Measurements from ENCODE around the gene RALGPS1. TPM values are rescaled to one million over a fixed set of nuclear protein-coding genes. Genes with fewer than 3 reads are reported as not detected.

Gene RALGPS1
- total and polyA plus RNA-seq, 8 donors, result 5.8 to 12.7 (median 9.3) TPM

DNA sequence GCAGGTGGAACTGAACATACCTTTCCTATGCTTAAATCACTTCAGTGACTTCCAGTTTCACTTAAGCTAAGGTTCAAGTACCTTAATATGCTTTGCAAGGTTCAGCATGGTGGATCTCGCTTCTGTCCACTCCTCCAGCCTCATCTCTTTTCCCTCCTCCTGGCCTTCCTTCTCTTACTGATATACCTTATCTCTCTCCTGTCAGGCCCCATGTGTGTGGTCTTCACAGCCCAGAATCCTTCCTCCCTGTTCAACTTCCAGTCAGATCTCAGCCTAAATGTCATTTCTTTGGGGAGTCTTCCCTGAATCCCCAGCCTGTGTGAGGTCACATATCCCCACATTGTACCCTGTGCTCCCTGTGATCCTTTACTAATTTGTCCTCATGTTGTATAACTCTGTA is 120.1 kb downstream of the RALGPS1 start:
- H3K27ac ChIP-seq, result no peak overlapping the region
- FAIRE-seq (no peak), ATAC-seq (no peak), DNase-seq (no peak)
- WGBS, 2 donors, result 95 to 99% methylated on average over 1 of the region's 1 CpG
- no peaks in the 10 kb centered on the region for H3K36me3 ChIP-seq
- TF ChIP-seq, protein P1, sequence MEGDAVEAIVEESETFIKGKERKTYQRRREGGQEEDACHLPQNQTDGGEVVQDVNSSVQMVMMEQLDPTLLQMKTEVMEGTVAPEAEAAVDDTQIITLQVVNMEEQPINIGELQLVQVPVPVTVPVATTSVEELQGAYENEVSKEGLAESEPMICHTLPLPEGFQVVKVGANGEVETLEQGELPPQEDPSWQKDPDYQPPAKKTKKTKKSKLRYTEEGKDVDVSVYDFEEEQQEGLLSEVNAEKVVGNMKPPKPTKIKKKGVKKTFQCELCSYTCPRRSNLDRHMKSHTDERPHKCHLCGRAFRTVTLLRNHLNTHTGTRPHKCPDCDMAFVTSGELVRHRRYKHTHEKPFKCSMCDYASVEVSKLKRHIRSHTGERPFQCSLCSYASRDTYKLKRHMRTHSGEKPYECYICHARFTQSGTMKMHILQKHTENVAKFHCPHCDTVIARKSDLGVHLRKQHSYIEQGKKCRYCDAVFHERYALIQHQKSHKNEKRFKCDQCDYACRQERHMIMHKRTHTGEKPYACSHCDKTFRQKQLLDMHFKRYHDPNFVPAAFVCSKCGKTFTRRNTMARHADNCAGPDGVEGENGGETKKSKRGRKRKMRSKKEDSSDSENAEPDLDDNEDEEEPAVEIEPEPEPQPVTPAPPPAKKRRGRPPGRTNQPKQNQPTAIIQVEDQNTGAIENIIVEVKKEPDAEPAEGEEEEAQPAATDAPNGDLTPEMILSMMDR (IDR thresholded peaks at IDR 0.05), result no peak
- H3K4me1 ChIP-seq, result no peaks in the 10 kb centered on the region
- H3K27me3 ChIP-seq, result no peaks in the 10 kb centered on the region
- H3K4me3 ChIP-seq, result no peak overlapping the region
- H3K9me3 ChIP-seq, result no peaks in the 10 kb centered on the region
- intact Hi-C loops (cut with DNase I), result no loop called here

DNA sequence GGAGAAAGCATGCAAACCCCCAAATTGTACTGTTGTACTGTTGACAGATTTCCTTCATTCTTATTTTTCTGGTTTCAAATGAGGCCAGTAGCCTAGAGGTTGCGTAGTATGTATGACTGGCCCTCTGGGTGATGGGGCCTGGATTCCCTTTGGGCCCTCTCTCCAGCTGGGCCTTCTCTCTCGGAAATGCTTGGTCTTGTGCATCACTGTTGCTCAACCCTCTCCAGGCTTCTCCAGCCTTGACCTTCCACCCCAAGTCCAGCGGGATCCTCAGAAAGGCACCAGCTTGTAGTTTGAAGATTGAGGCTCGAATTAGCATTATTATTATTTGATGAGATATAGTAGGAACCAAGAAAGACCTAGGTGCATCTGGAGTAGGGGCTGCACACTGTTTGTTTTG is 120.8 kb downstream of the RALGPS1 start:
- WGBS, 2 donors, result 91 to 94% methylated on average over 4 of the region's 4 CpGs
- Histone ChIP-seq H3K27ac (no peak overlapping the region), H3K27me3 (no peaks in the 10 kb centered on the region), H3K4me1 (no peaks in the 10 kb centered on the region), H3K36me3 (no peaks in the 10 kb centered on the region), H3K4me3 (no peak overlapping the region), H3K9me3 (no peaks in the 10 kb centered on the region)
- DNase-seq (peak in 2 of 6 donors; percentile 15 to 20), ATAC-seq (peak in 3 of 4 donors; percentile 21 to 65 (median 64)), FAIRE-seq (no peak)
- TF ChIP-seq, protein P1 (IDR thresholded peaks at IDR 0.05), result no peak
- intact Hi-C loops (cut with DNase I), result no loop called here

DNA sequence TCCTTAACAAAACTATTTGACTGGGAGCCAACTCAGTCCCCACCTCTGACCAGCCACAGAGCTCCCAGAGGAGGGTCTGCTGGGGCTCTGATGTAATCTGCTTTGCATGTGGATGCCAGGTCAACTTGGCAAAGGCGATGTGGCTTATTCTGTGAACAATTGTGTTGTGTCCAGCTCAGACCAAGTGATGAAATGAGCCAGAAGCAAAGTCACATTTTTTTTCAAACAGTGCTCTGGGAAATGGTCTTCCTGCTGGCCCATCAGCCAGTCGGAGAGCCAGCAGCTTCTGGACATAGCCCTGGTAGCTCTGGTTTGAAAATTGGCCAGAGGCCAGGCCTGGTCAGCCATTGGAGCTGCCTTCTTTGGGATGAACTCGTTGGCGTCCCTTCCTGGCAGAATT is 121.4 kb downstream of the RALGPS1 start:
- ATAC-seq (peak in 2 of 4 donors; percentile 44 to 58), FAIRE-seq (no peak), DNase-seq (peak in 1 of 6 donors; percentile 30)
- Histone ChIP-seq H3K4me3 (no peak overlapping the region), H3K36me3 (no peaks in the 10 kb centered on the region), H3K27ac (no peak overlapping the region), H3K27me3 (no peaks in the 10 kb centered on the region), H3K9me3 (no peaks in the 10 kb centered on the region), H3K4me1 (no peaks in the 10 kb centered on the region)
- TF ChIP-seq, protein P1 (IDR thresholded peaks at IDR 0.05), result no peak
- 83 to 88% methylated on average over 4 of the region's 4 CpGs for WGBS, 2 donors
- intact Hi-C loops (cut with DNase I), result no loop called here

DNA sequence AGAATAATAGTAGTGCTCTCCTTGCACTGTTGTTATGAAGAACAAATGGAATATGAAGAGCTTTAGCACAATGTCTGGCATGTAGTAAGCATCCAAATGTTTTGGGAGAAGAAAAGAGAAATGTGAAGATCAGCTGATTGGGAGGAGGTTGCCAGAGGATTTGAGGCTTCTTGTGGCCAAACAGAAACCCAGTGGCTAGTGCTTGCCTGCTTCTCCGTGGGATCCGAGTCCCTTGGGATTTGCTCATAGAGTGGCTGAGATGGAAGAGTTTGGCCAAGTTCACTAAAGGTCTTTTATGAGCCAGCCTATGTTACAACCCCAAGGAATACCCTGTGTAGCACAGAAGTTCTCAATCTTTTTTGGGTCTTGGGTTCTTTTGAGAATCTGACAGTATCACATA is 121.9 kb downstream of the RALGPS1 start:
- no peak for FAIRE-seq
- no peak for ATAC-seq
- intact Hi-C loops (cut with DNase I), result no loop called here

DNA sequence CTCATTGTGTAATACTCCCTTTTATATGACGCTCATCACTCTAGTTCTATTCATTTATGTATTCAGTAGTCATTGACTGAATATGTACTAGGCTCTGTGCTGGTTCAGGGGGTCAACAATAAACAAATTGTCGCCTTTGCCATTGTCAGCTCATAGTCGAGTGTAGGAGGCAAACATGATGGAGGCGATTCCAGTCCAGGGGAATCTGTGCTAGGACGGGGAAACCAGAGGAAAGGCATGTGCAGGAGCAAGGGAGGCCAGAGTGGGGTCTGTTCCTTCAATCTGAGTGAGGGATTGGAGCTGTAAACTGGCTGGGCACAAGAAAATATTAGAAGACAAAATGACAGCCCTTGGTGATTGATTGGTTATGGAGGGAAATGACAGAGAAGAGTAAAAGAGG is 123.9 kb downstream of the RALGPS1 start:
- no peak for ATAC-seq
- TF ChIP-seq, protein P1 (IDR thresholded peaks at IDR 0.05), result no peak
- no peaks in the 10 kb centered on the region for H3K36me3 ChIP-seq
- no peak overlapping the region for H3K4me3 ChIP-seq
- no peak for FAIRE-seq
- no peak overlapping the region for H3K27ac ChIP-seq
- H3K9me3 ChIP-seq, result no peaks in the 10 kb centered on the region
- H3K27me3 ChIP-seq, result no peaks in the 10 kb centered on the region
- H3K4me1 ChIP-seq, result no peaks in the 10 kb centered on the region
- WGBS, 2 donors, result 92 to 94% methylated on average over 5 of the region's 5 CpGs
- intact Hi-C loops (cut with DNase I), result no loop called here
- no peak for DNase-seq

More for the DNA sequence above, 121.9 kb downstream of the RALGPS1 start:
- no peak for DNase-seq
- no peaks in the 10 kb centered on the region for H3K4me1 ChIP-seq
- no peak overlapping the region for H3K27ac ChIP-seq
- no peak overlapping the region for H3K4me3 ChIP-seq
- H3K9me3 ChIP-seq, result no peaks in the 10 kb centered on the region
- no peaks in the 10 kb centered on the region for H3K36me3 ChIP-seq
- H3K27me3 ChIP-seq, result no peaks in the 10 kb centered on the region
- 96% methylated on average over 2 of the region's 2 CpGs for WGBS, 2 donors
- TF ChIP-seq, protein P1 (IDR thresholded peaks at IDR 0.05), result no peak
